Fibroblast of villous mesenchyme (primary cell): ENCODE measurements around the gene HECW1. TPM values are rescaled to one million over a fixed set of nuclear protein-coding genes. Genes with fewer than 3 reads are reported as not detected.
"Not testable (repeated sequence)": the region's sequence is repeated elsewhere in the genome, so short reads cannot be mapped to it uniquely, and the experiment has no call there.

Source experiments
- DNase-seq: peaks from one replicate; pipeline ENCODE4 v3.0.0-alpha.2; 2010; ENCODE audit warnings: low read depth
- H3K4me3 ChIP-seq: 2 replicates; pipeline ENCODE4 v1.5.1; 2011; ENCODE audit warnings: low read depth, mild to moderate bottlenecking, low read length
- total RNA-seq: library from RNA; depleted of rRNA; stranded (reverse); fragments of >200 nt; gene quantifications from 2 replicates; pipeline ENCODE4 v1.2.3, GENCODE V29; 2012
- TF ChIP-seq, protein P1 (sequence below): IDR thresholded peaks from 2 replicates; pipeline ENCODE4 v1.5.1; 2012; ENCODE audit warnings: low read depth, mild to moderate bottlenecking, low read length; ENCODE audit not compliant: insufficient read depth

Gene HECW1
- total RNA-seq, 1 donor: 1.7 TPM

DNA sequence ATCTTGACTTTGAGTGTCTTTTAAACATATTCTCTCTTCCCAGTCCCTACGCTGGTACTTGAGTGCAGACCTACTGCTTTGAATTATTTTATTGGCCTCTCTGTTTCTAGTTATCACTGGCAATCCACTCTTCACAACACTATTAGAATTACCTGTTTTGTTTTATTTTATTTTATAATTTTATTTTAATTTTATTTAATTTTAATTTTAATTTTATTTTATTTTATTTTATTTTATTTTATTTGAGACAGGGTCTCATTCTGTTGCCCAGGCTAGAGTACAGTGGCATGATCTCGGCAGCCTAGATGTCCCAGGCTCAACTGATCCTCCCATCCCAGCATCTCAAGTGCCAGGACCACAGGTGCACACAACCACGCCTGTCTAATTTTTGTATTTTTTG lies 477.3 kb downstream of the HECW1 start:
- H3K4me3 ChIP-seq: no peak overlapping the region
- TF ChIP-seq, protein P1, sequence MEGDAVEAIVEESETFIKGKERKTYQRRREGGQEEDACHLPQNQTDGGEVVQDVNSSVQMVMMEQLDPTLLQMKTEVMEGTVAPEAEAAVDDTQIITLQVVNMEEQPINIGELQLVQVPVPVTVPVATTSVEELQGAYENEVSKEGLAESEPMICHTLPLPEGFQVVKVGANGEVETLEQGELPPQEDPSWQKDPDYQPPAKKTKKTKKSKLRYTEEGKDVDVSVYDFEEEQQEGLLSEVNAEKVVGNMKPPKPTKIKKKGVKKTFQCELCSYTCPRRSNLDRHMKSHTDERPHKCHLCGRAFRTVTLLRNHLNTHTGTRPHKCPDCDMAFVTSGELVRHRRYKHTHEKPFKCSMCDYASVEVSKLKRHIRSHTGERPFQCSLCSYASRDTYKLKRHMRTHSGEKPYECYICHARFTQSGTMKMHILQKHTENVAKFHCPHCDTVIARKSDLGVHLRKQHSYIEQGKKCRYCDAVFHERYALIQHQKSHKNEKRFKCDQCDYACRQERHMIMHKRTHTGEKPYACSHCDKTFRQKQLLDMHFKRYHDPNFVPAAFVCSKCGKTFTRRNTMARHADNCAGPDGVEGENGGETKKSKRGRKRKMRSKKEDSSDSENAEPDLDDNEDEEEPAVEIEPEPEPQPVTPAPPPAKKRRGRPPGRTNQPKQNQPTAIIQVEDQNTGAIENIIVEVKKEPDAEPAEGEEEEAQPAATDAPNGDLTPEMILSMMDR: no peak
- no peak for DNase-seq

DNA sequence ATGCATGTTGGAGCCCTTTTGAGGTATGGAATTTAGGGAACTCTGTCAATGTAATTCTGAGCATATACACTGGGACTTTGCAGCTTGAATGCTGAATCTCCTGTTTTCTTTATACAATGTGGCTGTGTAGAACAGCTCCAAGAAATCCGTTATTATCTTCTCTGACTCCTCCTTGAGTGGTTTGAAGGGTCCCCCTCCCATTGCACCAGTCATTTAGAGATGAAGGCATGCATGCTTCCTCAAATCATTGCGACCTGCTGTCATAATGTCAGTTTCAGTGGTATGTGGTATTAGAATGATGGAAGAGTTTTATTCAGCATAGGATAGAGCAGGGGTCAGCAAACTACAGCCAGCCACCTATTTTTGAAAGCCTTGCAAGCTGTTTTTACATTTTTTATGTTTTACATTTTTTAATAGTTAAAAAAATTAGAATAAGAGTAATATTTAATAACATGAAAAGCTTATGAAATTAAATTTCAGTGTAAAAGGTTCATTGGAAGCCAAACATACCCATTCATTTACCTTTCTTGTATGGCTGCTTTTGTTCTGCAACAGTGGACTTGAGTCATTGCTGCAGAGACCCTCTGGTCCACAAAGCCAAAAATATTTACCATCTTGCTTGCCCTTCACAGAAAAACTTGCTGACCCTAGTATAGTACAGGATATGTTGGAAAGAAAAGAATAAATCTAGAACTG lies 478.6 kb downstream of the HECW1 start:
- no peak for DNase-seq
- no peak overlapping the region for H3K4me3 ChIP-seq
- TF ChIP-seq, protein P1: no peak

DNA sequence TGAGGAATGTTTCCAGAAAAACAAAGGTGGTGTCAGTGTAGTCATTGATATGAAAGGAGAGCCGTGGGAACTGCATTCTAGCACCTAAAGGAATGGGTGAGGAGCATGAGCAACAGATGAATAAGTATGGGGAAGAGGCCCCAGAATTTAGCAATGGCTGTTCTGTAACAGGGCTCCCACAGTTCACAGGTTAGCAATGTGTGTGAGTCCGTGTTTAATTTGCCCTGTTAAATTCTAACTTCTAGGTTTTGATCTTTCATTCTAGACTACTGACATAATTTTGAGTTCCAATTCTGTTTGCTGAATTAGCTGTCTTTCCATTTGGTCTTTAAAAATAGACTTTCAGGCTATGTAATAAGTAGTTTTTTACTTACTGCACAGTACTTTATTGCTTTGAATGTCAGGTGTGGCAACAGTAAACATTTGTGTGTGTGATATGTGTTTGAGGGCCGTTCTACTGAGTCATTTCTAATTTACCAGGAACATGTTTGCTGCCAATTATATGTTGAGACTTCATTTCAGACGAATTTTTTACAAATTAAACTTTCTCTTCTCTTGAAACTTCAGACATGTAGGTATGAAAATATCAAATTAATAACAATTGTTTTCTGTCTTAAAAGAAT lies 479.2 kb downstream of the HECW1 start:
- no peak overlapping the region for H3K4me3 ChIP-seq
- TF ChIP-seq, protein P1: no peak
- DNase-seq: no peak

DNA sequence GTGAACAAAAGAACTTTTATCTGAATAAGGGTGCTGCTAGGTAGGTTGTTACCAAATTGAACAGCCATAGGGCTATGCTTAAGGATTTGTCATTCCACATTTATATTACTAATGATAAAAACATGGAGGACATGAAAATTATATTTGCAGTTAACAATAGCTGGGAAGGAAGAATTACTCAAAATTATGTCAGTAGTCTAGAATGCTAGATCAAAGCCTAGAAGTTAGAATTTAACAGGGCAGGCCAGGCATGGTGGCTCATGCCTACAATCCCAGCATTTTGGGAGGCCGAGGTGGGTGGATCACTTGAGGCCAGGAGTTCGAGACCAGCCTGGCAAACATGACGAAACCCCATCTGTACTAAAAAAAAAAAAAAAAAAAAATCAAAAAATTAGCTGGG lies 479.9 kb downstream of the HECW1 start:
- DNase-seq: no peak
- H3K4me3 ChIP-seq: no peak overlapping the region
- TF ChIP-seq, protein P1: no peak

DNA sequence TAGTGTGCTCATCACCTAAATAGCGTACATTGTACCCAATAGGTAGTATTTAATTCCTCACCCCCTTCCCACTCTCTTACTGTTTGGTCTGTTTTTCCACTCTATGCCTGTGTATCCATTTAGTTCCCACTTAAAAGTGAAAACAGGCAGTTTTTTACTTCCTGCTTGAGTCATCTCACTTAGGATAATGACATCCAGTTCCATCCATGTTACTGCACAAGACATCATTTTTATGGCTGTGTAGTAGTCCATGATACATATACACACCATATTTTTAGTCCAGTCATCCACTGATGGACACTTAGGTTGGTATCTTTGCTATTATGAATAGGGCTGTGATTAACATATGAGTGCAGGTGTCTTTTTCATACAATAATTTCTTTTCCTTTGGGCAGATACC lies 480.6 kb downstream of the HECW1 start:
- no peak overlapping the region for H3K4me3 ChIP-seq
- TF ChIP-seq, protein P1: no peak
- no peak for DNase-seq

DNA sequence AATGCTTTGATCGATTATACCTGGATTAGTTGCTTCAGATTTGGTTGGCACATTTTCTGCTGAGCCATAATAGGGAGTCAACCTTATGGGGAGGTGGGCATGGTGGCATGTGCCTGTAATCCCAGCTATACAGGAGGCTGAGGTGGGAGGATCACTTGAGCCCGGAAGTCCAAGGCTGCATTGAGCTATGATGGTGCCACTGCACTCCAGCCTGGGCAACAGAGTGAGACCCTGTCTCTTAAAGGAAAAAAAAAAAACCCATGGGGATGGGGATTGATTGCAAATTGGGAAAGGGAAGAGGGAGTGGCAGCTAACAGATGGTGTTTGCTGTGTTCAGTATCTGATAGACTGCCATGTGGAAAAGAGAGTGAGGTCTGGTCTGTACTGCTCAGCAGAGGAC lies 481.6 kb downstream of the HECW1 start:
- TF ChIP-seq, protein P1: no peak
- H3K4me3 ChIP-seq: no peak overlapping the region
- DNase-seq: no peak

DNA sequence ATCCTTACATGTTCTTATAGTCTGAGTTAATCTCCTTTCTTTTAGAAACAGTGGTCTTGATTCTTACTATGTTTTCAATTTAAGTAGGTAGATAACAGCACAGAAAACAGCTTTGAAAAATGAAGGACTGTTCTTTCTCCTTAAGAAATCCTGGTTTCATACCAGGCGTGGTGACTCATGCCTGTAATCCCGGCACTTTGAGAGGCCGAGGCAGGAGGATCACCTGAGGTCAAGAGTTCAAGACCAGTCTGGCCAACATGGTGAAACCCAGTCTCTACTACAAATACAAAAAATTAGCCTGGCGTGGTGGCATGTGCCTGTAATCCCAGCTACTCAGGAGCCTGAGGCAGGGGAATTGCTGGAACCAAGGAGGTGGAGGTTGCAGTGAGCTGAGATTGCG lies 484.0 kb downstream of the HECW1 start:
- DNase-seq, H3K4me3 ChIP-seq: not testable (repeated sequence)
